ENCODE data around the gene PTPDC1.

Gene PTPDC1

DNA sequence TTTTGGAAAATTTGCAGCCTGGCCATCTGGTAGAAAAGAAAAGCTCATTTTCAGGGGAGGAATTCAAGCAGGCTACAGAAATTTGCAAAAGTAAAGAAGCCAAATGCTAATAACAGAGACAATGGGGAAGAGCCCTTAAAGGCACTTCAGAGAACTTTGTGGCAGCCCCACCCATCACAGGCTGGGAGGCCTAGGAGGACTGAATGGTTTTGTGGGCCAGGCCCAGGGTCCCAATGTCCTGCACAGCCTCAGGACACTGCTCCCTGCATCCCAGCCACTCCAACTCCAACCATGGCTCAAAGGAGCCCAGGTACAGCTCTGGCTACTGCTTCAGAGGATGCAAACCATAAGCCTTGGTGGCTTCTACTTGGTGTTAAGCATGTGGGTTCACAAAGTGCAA lies 44.3 kb downstream of the PTPDC1 start:
- Histone ChIP-seq H3K9ac (no peak overlapping the region), H3K4me2 (no peak overlapping the region), H3K4me1 (no peaks in the 10 kb centered on the region), H3K4me3 (peak overlapping the region in 1 of 10 experiments; percentile 15; a peak in 1 of 20 replicates), H3K36me3 (peaks cover 0 to 14% (median 6%) of the 10 kb centered on the region in 11 experiments; a peak in 12 of 22 replicates), H3K27ac (no peak overlapping the region), H3K9me3 (replicated peaks in 1 of 11) (peaks cover 64 to 79% (median 70%) of the 10 kb centered on the region in 11 experiments), H4K20me1 (no peaks in the 10 kb centered on the region), H3K27me3 (no peaks in the 10 kb centered on the region)
- TF ChIP-seq Cebpa-rat (IDR thresholded peaks at IDR 0.05), result no peak

DNA sequence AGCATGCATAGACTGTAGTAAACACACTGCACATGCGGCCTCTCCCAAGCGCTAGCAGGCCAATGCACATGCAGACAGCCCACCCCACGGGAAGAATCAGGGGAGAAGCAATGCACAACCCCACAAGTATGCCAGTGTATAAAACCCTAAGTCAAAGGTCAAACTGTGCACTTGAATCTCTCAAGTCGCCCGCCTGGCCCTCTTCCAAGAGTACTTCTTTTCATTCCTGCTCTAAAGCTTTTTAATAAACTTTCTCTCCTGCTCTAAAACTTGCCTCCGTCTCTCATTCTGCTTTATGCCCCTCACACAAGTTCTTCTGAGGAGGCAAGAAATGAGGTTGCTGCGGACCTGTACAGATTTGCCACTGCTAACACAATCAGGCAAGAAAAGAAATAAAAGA lies 50.4 kb downstream of the PTPDC1 start:
- no peaks in the 10 kb centered on the region for H4K20me1 ChIP-seq
- no peak overlapping the region for H3K4me2 ChIP-seq
- no peaks in the 10 kb centered on the region for H3K4me1 ChIP-seq
- H3K4me3 ChIP-seq, result no peak overlapping the region
- TF ChIP-seq Cebpa-rat (IDR thresholded peaks at IDR 0.05), result no peak
- H3K27me3 ChIP-seq, result no peaks in the 10 kb centered on the region
- H3K9ac ChIP-seq, result no peak overlapping the region
- H3K27ac ChIP-seq, result no peak overlapping the region
- peaks cover 10 to 20% (median 16%) of the 10 kb centered on the region in 11 experiments for H3K9me3 ChIP-seq (replicated peaks in 1 of 11)
- H3K36me3 ChIP-seq, result no peaks in the 10 kb centered on the region

DNA sequence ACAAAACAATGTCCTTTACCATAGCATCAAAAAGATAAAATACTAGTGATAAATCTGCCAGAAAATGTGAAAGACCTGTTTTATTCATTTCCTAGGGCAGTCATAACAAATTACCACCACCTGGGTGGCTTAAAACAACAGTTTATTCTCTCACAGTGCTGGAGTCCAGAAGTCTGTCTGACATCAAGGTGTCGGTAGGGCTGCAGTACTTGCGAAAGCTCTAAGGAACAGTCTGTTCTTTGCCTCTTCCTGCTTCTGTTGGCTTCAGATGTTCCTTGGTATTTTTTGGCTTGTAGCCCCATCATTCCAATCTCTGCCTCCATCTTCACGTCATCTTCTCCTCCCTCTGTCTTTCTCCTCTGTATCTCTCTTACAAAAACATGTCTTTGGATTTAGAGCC lies 51.0 kb downstream of the PTPDC1 start:
- Histone ChIP-seq H3K4me3 (no peak overlapping the region), H3K4me1 (no peaks in the 10 kb centered on the region), H4K20me1 (no peaks in the 10 kb centered on the region), H3K4me2 (no peak overlapping the region), H3K9me3 (replicated peaks in 1 of 11) (peaks cover 5 to 14% (median 10%) of the 10 kb centered on the region in 11 experiments; a peak in 19 of 22 replicates), H3K36me3 (no peaks in the 10 kb centered on the region), H3K27ac (no peak overlapping the region), H3K27me3 (no peaks in the 10 kb centered on the region), H3K9ac (no peak overlapping the region)
- no peak for TF ChIP-seq Cebpa-rat (IDR thresholded peaks at IDR 0.05)

DNA sequence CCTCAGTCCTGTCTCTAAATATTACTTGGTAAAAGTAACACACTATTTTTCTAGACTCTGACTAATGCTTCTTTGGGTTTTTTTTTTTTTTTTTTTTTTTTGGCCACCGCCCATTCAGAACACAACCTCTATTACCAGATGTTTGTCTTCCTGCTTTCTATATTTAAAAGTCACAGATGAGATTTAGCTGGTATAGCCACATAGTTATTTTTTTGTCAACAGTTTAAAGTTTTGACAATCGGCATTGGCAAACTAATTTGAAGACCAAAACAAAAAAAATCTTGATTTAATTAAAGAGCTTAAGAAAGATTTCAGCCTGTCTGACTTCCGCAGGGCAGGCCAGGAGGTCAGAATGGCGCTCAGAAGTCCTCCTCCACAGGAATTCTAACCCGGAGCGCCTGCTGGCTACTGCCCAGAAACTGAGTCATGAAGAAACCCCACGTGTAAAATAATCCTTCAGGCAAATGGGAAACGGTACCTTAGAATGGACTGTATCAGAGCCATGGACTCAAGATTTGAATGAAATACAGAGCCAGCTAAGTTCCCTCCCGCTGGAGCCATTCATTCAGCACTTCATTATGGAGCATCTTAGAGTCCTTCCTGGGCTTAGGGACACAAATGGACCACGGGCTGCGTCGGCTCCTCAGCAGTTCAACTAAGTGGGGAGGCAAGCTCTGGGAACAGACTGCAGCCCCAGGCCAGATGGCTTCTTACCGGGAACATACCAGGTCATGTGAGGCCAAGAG lies 55.6 kb downstream of the PTPDC1 start:
- Histone ChIP-seq H4K20me1 (no peaks in the 10 kb centered on the region), H3K9ac (no peak overlapping the region), H3K4me1 (no peaks in the 10 kb centered on the region), H3K4me3 (no peak overlapping the region), H3K27ac (no peak overlapping the region), H3K9me3 (replicated peaks in 1 of 11) (no peaks in the 10 kb centered on the region), H3K4me2 (no peak overlapping the region), H3K27me3 (no peaks in the 10 kb centered on the region), H3K36me3 (no peaks in the 10 kb centered on the region)
- no peak for TF ChIP-seq Cebpa-rat (IDR thresholded peaks at IDR 0.05)

DNA sequence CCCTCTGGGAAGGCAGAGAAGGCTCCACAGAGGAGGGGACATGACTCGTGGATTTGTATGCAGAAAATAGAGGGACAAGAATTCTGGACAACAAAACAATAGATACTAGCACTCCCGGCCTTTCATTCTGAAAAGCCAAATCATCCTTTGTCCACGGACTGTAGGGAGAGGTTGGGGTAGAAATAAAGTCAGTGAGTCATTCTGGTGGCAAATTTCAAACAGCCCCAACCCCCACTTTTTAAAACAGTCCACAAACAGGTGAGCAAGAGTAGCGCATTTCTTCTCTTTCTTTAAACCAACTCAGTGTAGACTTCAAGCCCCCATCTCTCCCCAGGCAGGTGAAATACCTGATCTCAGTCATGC lies 56.1 kb downstream of the PTPDC1 start:
- no peak overlapping the region for H3K27ac ChIP-seq
- H3K36me3 ChIP-seq, result no peaks in the 10 kb centered on the region
- no peaks in the 10 kb centered on the region for H3K27me3 ChIP-seq
- no peaks in the 10 kb centered on the region for H3K4me1 ChIP-seq
- TF ChIP-seq Cebpa-rat (IDR thresholded peaks at IDR 0.05), result no peak
- no peak overlapping the region for H3K9ac ChIP-seq
- no peak overlapping the region for H3K4me2 ChIP-seq
- no peaks in the 10 kb centered on the region for H4K20me1 ChIP-seq
- H3K9me3 ChIP-seq (replicated peaks in 1 of 11), result no peaks in the 10 kb centered on the region
- H3K4me3 ChIP-seq, result no peak overlapping the region

DNA sequence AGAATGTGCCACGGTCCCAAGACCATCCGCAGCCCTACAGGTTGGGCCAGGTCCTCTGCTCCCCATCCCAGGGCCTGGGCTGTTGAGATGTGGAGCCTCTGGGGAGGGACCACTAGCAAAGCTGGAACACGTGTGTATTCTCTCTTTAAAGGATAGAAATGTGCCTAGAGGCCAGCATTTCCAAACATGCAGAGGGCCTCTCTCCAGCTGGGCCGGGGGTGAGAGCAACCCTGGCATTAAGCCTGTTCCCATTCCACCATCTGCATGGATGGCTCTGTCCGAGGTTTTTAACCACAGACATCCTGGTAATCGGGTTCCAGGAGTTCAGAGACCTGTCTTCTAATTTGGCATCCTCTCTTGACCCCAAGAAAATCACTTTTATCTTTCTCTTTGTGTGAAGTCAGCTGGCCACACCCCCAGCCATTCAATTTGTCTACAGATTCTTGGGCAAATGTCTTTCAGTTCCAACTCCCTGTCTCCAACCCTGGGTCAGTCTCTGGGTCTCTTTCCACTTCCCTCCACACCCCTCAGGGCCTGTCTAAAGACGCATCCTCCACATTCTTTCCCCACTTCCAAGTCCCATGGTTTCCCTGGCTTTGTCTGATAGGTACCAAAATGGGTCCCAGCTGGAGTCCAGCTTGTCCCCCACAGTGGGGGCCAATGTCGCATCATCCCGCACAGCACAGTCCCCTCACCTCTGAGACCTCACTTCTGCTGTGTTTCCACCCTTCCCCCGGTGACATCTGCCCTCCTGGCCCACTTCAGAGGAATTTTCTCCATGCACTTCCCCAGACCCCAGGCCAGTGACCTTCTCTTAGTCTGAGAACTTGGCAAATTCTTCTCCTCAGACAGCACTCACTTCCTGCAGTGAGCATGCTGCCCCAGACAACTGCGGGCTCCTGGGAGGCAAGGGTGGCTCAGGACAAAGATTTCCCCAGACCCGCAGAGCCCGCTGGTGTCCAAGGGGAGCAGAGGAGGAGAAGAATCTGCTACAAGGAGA lies 56.8 kb downstream of the PTPDC1 start:
- TF ChIP-seq Cebpa-rat (IDR thresholded peaks at IDR 0.05), result no peak
- no peak overlapping the region for H3K4me3 ChIP-seq
- H3K9me3 ChIP-seq (replicated peaks in 1 of 11), result no peaks in the 10 kb centered on the region

DNA sequence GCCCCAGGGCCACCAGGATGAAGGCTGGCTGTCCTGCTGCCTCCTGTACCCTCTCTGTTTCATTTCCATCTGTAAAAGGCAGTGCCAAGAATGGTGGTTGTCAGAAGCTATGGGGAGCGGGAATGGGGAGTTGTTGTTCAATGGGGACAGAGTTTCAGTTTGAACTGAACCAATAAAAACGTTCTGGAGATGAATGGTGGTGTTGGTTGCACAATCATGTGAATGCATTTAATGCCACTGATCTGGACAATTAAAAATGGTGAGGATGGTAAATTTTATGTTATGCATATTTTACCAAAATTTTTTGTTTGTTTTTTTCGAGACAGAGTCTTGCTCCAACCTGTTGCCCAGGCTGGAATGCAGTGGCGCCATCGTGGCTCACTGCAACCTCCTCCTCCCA lies 58.1 kb downstream of the PTPDC1 start:
- Histone ChIP-seq H3K27ac (no peak overlapping the region), H4K20me1 (no peaks in the 10 kb centered on the region), H3K27me3 (no peaks in the 10 kb centered on the region), H3K4me3 (no peak overlapping the region), H3K4me2 (no peak overlapping the region), H3K4me1 (no peaks in the 10 kb centered on the region), H3K9ac (no peak overlapping the region), H3K36me3 (no peaks in the 10 kb centered on the region), H3K9me3 (replicated peaks in 1 of 11) (no peaks in the 10 kb centered on the region)
- TF ChIP-seq Cebpa-rat (IDR thresholded peaks at IDR 0.05), result no peak; a peak in 1 of 22 replicates

More for the DNA sequence above, 56.8 kb downstream of the PTPDC1 start:
- H3K4me2 ChIP-seq, result no peak overlapping the region
- H3K4me1 ChIP-seq, result no peaks in the 10 kb centered on the region
- H4K20me1 ChIP-seq, result no peaks in the 10 kb centered on the region
- no peaks in the 10 kb centered on the region for H3K27me3 ChIP-seq
- H3K27ac ChIP-seq, result no peak overlapping the region
- no peak overlapping the region for H3K9ac ChIP-seq
- no peaks in the 10 kb centered on the region for H3K36me3 ChIP-seq

DNA sequence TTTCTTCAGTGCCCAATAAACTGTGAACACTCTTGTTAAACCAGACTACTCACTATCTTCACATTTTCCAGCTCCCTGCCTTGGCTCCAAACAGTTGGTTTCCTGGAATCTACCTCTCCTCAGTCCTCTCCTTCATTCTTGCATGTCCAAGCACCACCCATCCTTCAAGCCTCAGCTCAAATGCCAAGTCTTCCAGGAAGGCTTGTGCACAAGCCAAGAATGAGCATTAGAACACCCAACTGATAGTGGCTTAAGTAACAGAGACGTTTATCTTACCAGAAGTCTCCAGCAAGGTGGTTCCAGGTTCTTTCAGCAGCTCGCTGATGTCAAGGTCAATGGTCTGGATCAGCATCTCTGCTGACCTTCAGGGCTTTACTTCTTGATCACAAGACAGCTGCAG lies 60.1 kb downstream of the PTPDC1 start:
- Histone ChIP-seq H3K9ac (no peak overlapping the region), H3K27ac (no peak overlapping the region), H3K27me3 (no peaks in the 10 kb centered on the region), H4K20me1 (no peaks in the 10 kb centered on the region), H3K4me3 (no peak overlapping the region), H3K4me1 (peaks cover 0 to 2% (median under 1%) of the 10 kb centered on the region in 10 experiments; a peak in 9 of 20 replicates), H3K9me3 (replicated peaks in 1 of 11) (no peaks in the 10 kb centered on the region), H3K4me2 (no peak overlapping the region), H3K36me3 (no peaks in the 10 kb centered on the region)
- no peak for TF ChIP-seq Cebpa-rat (IDR thresholded peaks at IDR 0.05)

DNA sequence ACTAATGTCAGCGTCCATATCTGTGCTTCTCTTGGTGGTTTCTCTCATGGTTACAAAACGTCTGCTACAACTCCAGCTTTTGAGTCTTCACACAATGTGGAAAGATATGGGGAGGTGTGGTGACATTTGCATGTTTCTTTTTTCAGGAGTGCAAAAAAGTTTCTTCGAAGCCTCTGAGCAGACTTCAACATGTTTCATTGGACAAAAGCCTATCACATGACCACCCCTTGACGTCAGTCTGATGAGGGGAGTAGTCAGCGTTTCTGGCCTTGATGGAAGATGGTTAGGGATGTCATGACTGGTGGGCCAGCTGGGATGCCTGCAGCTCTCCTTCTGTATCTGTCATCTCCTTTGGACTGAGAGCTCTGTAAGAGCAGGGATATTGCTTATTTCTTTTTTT lies 61.4 kb downstream of the PTPDC1 start:
- H3K4me1 ChIP-seq, result peaks cover 6 to 14% (median 13%) of the 10 kb centered on the region in 10 experiments
- no peaks in the 10 kb centered on the region for H3K27me3 ChIP-seq
- no peak overlapping the region for H3K27ac ChIP-seq
- no peaks in the 10 kb centered on the region for H3K36me3 ChIP-seq
- no peak overlapping the region for H3K4me2 ChIP-seq
- H3K9me3 ChIP-seq (replicated peaks in 1 of 11), result no peaks in the 10 kb centered on the region
- H4K20me1 ChIP-seq, result no peaks in the 10 kb centered on the region
- no peak overlapping the region for H3K9ac ChIP-seq
- no peak overlapping the region for H3K4me3 ChIP-seq
- TF ChIP-seq Cebpa-rat (IDR thresholded peaks at IDR 0.05), result no peak

All from BLaER1 treated with 17β-estradiol and CSF1 and Interleukin-3, amounts not matched to agents 10 nM and 100 nM (cell line).